GM12865 (cell line): ENCODE data around the gene RASGRF2.

Experiments used
- DNase-seq: peaks from one replicate; pipeline ENCODE4 v3.0.0; 2010; ENCODE audit warnings: low read depth
- H3K4me3 ChIP-seq: 2 replicates; pipeline ENCODE4 v1.5.1; 2011; ENCODE audit warnings: mild to moderate bottlenecking, low read depth, low read length, control low read depth
- CTCF ChIP-seq: IDR thresholded peaks from 2 replicates; pipeline ENCODE4 v1.5.1; 2011; ENCODE audit warnings: low read length, control low read depth, low read depth, inconsistent platforms; ENCODE audit not compliant: insufficient read depth; ENCODE audit errors: missing control alignments

Gene RASGRF2

GRCh38 chr5:81140441-81140840 is 180.3 kb downstream of the RASGRF2 start:
- no peak overlapping the region for H3K4me3 ChIP-seq
- TF ChIP-seq CTCF, result no peak
- DNase-seq, result no peak

- H3K4me3 ChIP-seq, result no peak overlapping the region
- no peak for DNase-seq
- no peak for TF ChIP-seq CTCF
These were observed 180.8 kb downstream of the RASGRF2 start for GRCh38 chr5:81140943-81141342.

GRCh38 chr5:81142108-81142507 is 181.9 kb downstream of the RASGRF2 start:
- TF ChIP-seq CTCF, result no peak
- DNase-seq, result no peak
- H3K4me3 ChIP-seq, result no peak overlapping the region

GRCh38 chr5:81145329-81145935 is 185.3 kb downstream of the RASGRF2 start:
- no peak overlapping the region for H3K4me3 ChIP-seq

GRCh38 chr5:81146031-81146430 is 185.9 kb downstream of the RASGRF2 start:
- DNase-seq, result no peak
- TF ChIP-seq CTCF, result no peak
- H3K4me3 ChIP-seq, result no peak overlapping the region

More at GRCh38 chr5:81145329-81145935, 185.3 kb downstream of the RASGRF2 start:
- no peak for TF ChIP-seq CTCF
- no peak for DNase-seq

- no peak overlapping the region for H3K4me3 ChIP-seq
- no peak for DNase-seq
- TF ChIP-seq CTCF, result no peak
These were observed 187.1 kb downstream of the RASGRF2 start for GRCh38 chr5:81147011-81147885.
